HG02981 (cell line): ENCODE results near the gene OGFOD3.

ENCODE experiments used
- ATAC-seq: cut with Tn5 transposase; IDR thresholded peaks from one replicate; pipeline ENCODE4 v1.9.1; 2021; ENCODE audit warnings: mild to moderate bottlenecking, moderate library complexity; ENCODE audit not compliant: unreplicated experiment

Gene OGFOD3

GRCh38 chr17:82342361-82343079 is 75.9 kb downstream of the OGFOD3 start:
- ATAC-seq, result no peak

GRCh38 chr17:82339634-82340580 is 78.5 kb downstream of the OGFOD3 start:
- ATAC-seq, result no peak
